ENCODE results near the gene SNAPC1. TPM values are rescaled to one million over a fixed set of nuclear protein-coding genes. Genes with fewer than 3 reads are reported as not detected.

The SNAPC1 gene
- total and polyA plus RNA-seq, 2 of the 13 experiments (the other 11 are each of a cell fraction or from before 2014, with no cell fraction given) = 2.6 to 8.5 TPM

- TF ChIP-seq KLF15 (CRISPR knock-in tag; IDR thresholded peaks at IDR 0.05; ENCODE audit: borderline replicate concordance) (no peak), ZBED4 (CRISPR knock-in tag; IDR thresholded peaks at IDR 0.05; ENCODE audit: borderline replicate concordance) (no peak), GMEB2 (CRISPR knock-in tag; IDR thresholded peaks at IDR 0.05; ENCODE audit: low read depth) (peak; percentile 72; the same call in 1 of the 2 replicates), MYC (CRISPR knock-in tag; IDR thresholded peaks at IDR 0.05; ENCODE audit: borderline replicate concordance) (no peak; the same call in 1 of the 2 replicates), ZNF615 (CRISPR knock-in tag; IDR thresholded peaks at IDR 0.05; ENCODE audit: borderline replicate concordance) (no peak), HMGA1 (CRISPR knock-in tag; conservative IDR thresholded peaks at IDR 0.05) (no peak), ZBTB7A (CRISPR knock-in tag; IDR thresholded peaks at IDR 0.05) (no peak), PRDM15 (CRISPR knock-in tag; IDR thresholded peaks at IDR 0.05) (no peak), ARID2 (CRISPR knock-in tag; IDR thresholded peaks at IDR 0.05; ENCODE audit: borderline replicate concordance) (no peak), SKI (IDR thresholded peaks at IDR 0.05; ENCODE audit: partially characterized antibody) (no peak), MTF2 (CRISPR knock-in tag; IDR thresholded peaks at IDR 0.05; ENCODE audit: borderline replicate concordance) (no peak), ZNF800 (CRISPR knock-in tag; IDR thresholded peaks at IDR 0.05) (0 out of 2 replicates have a peak, but pooled peaks have one; percentile 10), PPARG (CRISPR knock-in tag; conservative IDR thresholded peaks at IDR 0.05) (0 out of 2 replicates have a peak, but pooled peaks have one; percentile 33), ATRX (CRISPR knock-in tag; IDR thresholded peaks at IDR 0.05; ENCODE audit: borderline replicate concordance) (no peak), ZFAT (CRISPR knock-in tag; conservative IDR thresholded peaks at IDR 0.05) (no peak), HDAC6 (IDR thresholded peaks at IDR 0.05; ENCODE audit: low read depth, low read length) (no peak)
These were observed at the start of gene SNAPC1 (continued) for GRCh38 chr14:61761959-61762786.
